Left forelimb (tissue), 1 donor: ENCODE data around the gene ZNF486.
"Not testable (repeated sequence)": the region's sequence is repeated elsewhere in the genome, so short reads cannot be mapped to it uniquely, and the experiment has no call there.

Experiments
- DNase-seq: peaks from one replicate; pipeline ENCODE4 v3.0.0-alpha.2; 2018; ENCODE audit warnings: low spot score

ZNF486 gene

GRCh38 chr19:20233105-20233504 is 66.1 kb downstream of the ZNF486 start:
- no peak for DNase-seq

GRCh38 chr19:20235156-20235555 is 68.1 kb downstream of the ZNF486 start:
- no peak for DNase-seq

GRCh38 chr19:20237773-20238623 is 71.0 kb downstream of the ZNF486 start:
- DNase-seq, result peak; percentile 92

- DNase-seq, result no peak
Observed at GRCh38 chr19:20243629-20244028, 76.6 kb downstream of the ZNF486 start.

- DNase-seq, result no peak
Observed at GRCh38 chr19:20244356-20244755, 77.3 kb downstream of the ZNF486 start.

GRCh38 chr19:20245309-20245708 is 78.3 kb downstream of the ZNF486 start:
- DNase-seq, result no peak

GRCh38 chr19:20247016-20247683 is 80.1 kb downstream of the ZNF486 start:
- no peak for DNase-seq

- not testable (repeated sequence) for DNase-seq
Observed at GRCh38 chr19:20248258-20248657, 81.2 kb downstream of the ZNF486 start.
